ENCODE results near the gene FETUB.

GRCh38 chr3:186640929-186641328 lies 730 bp downstream of the FETUB start:
- TF ChIP-seq POLR2A (IDR thresholded peaks at IDR 0.05), result no peak
- TF ChIP-seq, protein P1, sequence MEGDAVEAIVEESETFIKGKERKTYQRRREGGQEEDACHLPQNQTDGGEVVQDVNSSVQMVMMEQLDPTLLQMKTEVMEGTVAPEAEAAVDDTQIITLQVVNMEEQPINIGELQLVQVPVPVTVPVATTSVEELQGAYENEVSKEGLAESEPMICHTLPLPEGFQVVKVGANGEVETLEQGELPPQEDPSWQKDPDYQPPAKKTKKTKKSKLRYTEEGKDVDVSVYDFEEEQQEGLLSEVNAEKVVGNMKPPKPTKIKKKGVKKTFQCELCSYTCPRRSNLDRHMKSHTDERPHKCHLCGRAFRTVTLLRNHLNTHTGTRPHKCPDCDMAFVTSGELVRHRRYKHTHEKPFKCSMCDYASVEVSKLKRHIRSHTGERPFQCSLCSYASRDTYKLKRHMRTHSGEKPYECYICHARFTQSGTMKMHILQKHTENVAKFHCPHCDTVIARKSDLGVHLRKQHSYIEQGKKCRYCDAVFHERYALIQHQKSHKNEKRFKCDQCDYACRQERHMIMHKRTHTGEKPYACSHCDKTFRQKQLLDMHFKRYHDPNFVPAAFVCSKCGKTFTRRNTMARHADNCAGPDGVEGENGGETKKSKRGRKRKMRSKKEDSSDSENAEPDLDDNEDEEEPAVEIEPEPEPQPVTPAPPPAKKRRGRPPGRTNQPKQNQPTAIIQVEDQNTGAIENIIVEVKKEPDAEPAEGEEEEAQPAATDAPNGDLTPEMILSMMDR (IDR thresholded peaks at IDR 0.05), result no peak

Measured in ovary (tissue), 3 donors.